AG04450 (cell line): ENCODE data around the gene PALLD. TPM values are rescaled to one million over a fixed set of nuclear protein-coding genes. Genes with fewer than 3 reads are reported as not detected.
"Not testable (repeated sequence)": the region's sequence is repeated elsewhere in the genome, so short reads cannot be mapped to it uniquely, and the experiment has no call there.

Experiments
- CTCF ChIA-PET: fragments of 300-600, 350-600 bp; formaldehyde crosslinking; extraction: SDS; loops from one replicate; lab custom pipeline; 2022; ENCODE audit warnings: antibody characterized with exemption, inconsistent platforms; lab: Charles Lee
- POLR2A ChIA-PET: fragments of 350-600 bp; formaldehyde crosslinking; extraction: SDS; loops from one replicate; lab custom pipeline; 2021; ENCODE audit warnings: antibody characterized with exemption, inconsistent platforms; lab: Yijun Ruan, JAX
- DNase-seq: peaks from one replicate; pipeline ENCODE4 v3.0.0-alpha.2; 2011; ENCODE audit warnings: low read depth, low spot score
- H3K27ac ChIP-seq: one replicate; pipeline ENCODE4 v1.5.1; 2012; ENCODE audit warnings: low read depth, low read length, control low read depth
- H3K27me3 ChIP-seq: one replicate; pipeline ENCODE4 v1.6.0; 2012; ENCODE audit warnings: low read length; ENCODE audit not compliant: control insufficient read depth, insufficient read depth
- H3K4me3 ChIP-seq: 2 replicates; pipeline ENCODE4 v1.5.1; 2011; ENCODE audit warnings: mild to moderate bottlenecking, low read depth, low read length, control low read depth
- H3K9me3 ChIP-seq: 2 replicates; pipeline ENCODE4 v1.5.1; 2012; ENCODE audit warnings: low read length; ENCODE audit not compliant: control insufficient read depth, insufficient read depth
- CTCF ChIP-seq: IDR thresholded peaks from 2 replicates; pipeline ENCODE4 v1.5.1; 2011; ENCODE audit warnings: low read depth, low read length, control low read depth, inconsistent platforms
- polyA plus RNA-seq: library from polyadenylated mRNA; depleted of rRNA; stranded (reverse); fragments of >200 nt; gene quantifications from 2 replicates; pipeline ENCODE4 v1.2.3, GENCODE V29; 2011

Gene PALLD
- polyA plus RNA-seq, 1 experiment: 159 TPM

- ChIA-PET POLR2A (interaction anchor here (1.4 kb wide), 1 partner anchor 129 kb away, joined by 3 read pairs; no protein-coding TSS in a partner anchor), CTCF (interaction anchor here (0.6 kb wide), 1 partner anchor 139 kb away, joined by 4 read pairs; no protein-coding TSS in a partner anchor)
- no peaks in the 10 kb centered on the region for H3K27me3 ChIP-seq
- no peak overlapping the region for H3K27ac ChIP-seq
- no peak for TF ChIP-seq CTCF
- H3K4me3 ChIP-seq: no peak overlapping the region
- no peaks in the 10 kb centered on the region for H3K9me3 ChIP-seq
- DNase-seq: no peak
These were observed 229.1 kb downstream of the PALLD start for GRCh38 chr4:168725930-168726329.

- H3K27me3 ChIP-seq, CTCF ChIA-PET, H3K4me3 ChIP-seq, H3K27ac ChIP-seq, DNase-seq, H3K9me3 ChIP-seq, POLR2A ChIA-PET: not testable (repeated sequence)
These were observed 230.3 kb downstream of the PALLD start for GRCh38 chr4:168727181-168727580.

- no peak for DNase-seq
- Histone ChIP-seq H3K4me3 (no peak overlapping the region), H3K9me3 (no peaks in the 10 kb centered on the region), H3K27me3 (no peaks in the 10 kb centered on the region), H3K27ac (no peak overlapping the region)
- ChIA-PET CTCF (interaction anchor here (0.9 to 1.1 kb wide), 3 partner anchors 21 to 192 kb away, joined by 3 to 4 read pairs (median 3); no protein-coding TSS in a partner anchor), POLR2A (interaction anchor here (1.9 kb wide), 1 partner anchor 101 kb away, joined by 6 read pairs; no protein-coding TSS in a partner anchor)
- TF ChIP-seq CTCF: no peak
These were observed 234.3 kb downstream of the PALLD start for GRCh38 chr4:168731006-168731636.

GRCh38 chr4:168731706-168732414, 235.0 kb downstream of the PALLD start:
- CTCF ChIA-PET: interaction anchor here (0.6 kb wide), 1 partner anchor 139 kb away, joined by 3 read pairs; no protein-coding TSS in a partner anchor
- Histone ChIP-seq H3K27ac (no peak overlapping the region), H3K4me3 (no peak overlapping the region), H3K27me3 (no peaks in the 10 kb centered on the region), H3K9me3 (no peaks in the 10 kb centered on the region)
- POLR2A ChIA-PET: interaction anchor here (0.5 to 1.9 kb wide), 4 partner anchors 37 to 100 kb away, joined by 3 to 6 read pairs (median 4); no protein-coding TSS in a partner anchor
- TF ChIP-seq CTCF: no peak
- DNase-seq: no peak

- H3K9me3 ChIP-seq: no peaks in the 10 kb centered on the region
- no peaks in the 10 kb centered on the region for H3K27me3 ChIP-seq
- ChIA-PET POLR2A (interaction anchor here (0.5 to 1.5 kb wide), 3 partner anchors 38 to 99 kb away, joined by 3 to 5 read pairs (median 3); no protein-coding TSS in a partner anchor), CTCF (interaction anchor here (0.6 kb wide), 1 partner anchor 140 kb away, joined by 3 read pairs; no protein-coding TSS in a partner anchor)
- no peak overlapping the region for H3K27ac ChIP-seq
- DNase-seq: no peak
- H3K4me3 ChIP-seq: no peak overlapping the region
- TF ChIP-seq CTCF: no peak
These were observed 235.9 kb downstream of the PALLD start for GRCh38 chr4:168732714-168733113.
